SK-N-SH (cell line): Measurements from ENCODE around the gene CHERP. TPM values are rescaled to one million over a fixed set of nuclear protein-coding genes. Genes with fewer than 3 reads are reported as not detected.

ENCODE experiments used
- CTCF ChIA-PET: fragments of 300-600, 350-600 bp; formaldehyde crosslinking; extraction: SDS; loops from one replicate; lab custom pipeline; 2021; lab: Yijun Ruan, JAX
- POLR2A ChIA-PET: fragments of 350-600 bp; sonication (Branson Sonifier 250); formaldehyde crosslinking; extraction: SDS; loops from one replicate; lab custom pipeline; 2020; ENCODE audit warnings: antibody characterized with exemption, inconsistent platforms; lab: Yijun Ruan, JAX
- DNase-seq: peaks from one replicate; pipeline ENCODE4 v3.0.0; 2012
- H2AFZ ChIP-seq: fragments of 200-600 bp; sonication (generic); 2 replicates; pipeline ENCODE4 v1.8.1; 2016; ENCODE audit warnings: antibody characterized with exemption, mild to moderate bottlenecking, low read depth
- H3F3A ChIP-seq: fragments of 200-600 bp; sonication (generic); replicated peaks from 2 replicates; pipeline ENCODE3; 2016; ENCODE audit warnings: antibody characterized with exemption, mild to moderate bottlenecking; ENCODE audit not compliant: insufficient read depth
- H3K27ac ChIP-seq, 2 experiments: fragments of 200-500 bp in 1 of 2; fragments of 200-600 bp in 1 of 2; sonication (Bioruptor generic) in 1 of 2; sonication (generic), shearing (Covaris generic) in 1 of 2; 2 replicates each; pipeline versions ENCODE4 v1.5.1 to v1.6.1; 2014 to 2016; ENCODE audit warnings: low read depth in 2 of 2, inconsistent platforms in 1 of 2, low read length in 1 of 2, mild to moderate bottlenecking in 1 of 2, mixed read lengths in 1 of 2
- H3K27me3 ChIP-seq: fragments of 200-600 bp; sonication (generic), shearing (Covaris generic); 2 replicates; pipeline ENCODE4 v1.6.1; 2016; ENCODE audit warnings: mixed run types; ENCODE audit not compliant: insufficient read depth
- H3K36me3 ChIP-seq, 2 experiments: fragments of 200-500 bp in 1 of 2; fragments of 200-600 bp in 1 of 2; sonication (Bioruptor generic) in 1 of 2; sonication (generic) in 1 of 2; replicated peaks in 1 of 2; 2 replicates each; pipeline versions ENCODE3 to v1.5.1; 2014 to 2016; ENCODE audit warnings: low read length in 1 of 2, mild to moderate bottlenecking in 1 of 2; ENCODE audit not compliant: insufficient read depth in 2 of 2, control insufficient read depth in 1 of 2
- H3K4me1 ChIP-seq, 2 experiments: fragments of 200-500 bp in 1 of 2; fragments of 200-600 bp in 1 of 2; sonication (Bioruptor generic) in 1 of 2; sonication (generic), shearing (Covaris generic) in 1 of 2; 2 replicates each; pipeline versions ENCODE4 v1.5.1 to v1.6.1; 2014 to 2016; ENCODE audit warnings: low read depth in 1 of 2, low read length in 1 of 2, mixed run types in 1 of 2; ENCODE audit not compliant: insufficient read depth in 2 of 2, control insufficient read depth in 1 of 2
- H3K4me2 ChIP-seq: fragments of 200-600 bp; sonication (generic), shearing (Covaris generic); 2 replicates; pipeline ENCODE4 v1.6.1; 2017; ENCODE audit warnings: mixed run types
- H3K4me3 ChIP-seq, 2 experiments: fragments of 200-500 bp in 1 of 2; fragments of 200-600 bp in 1 of 2; sonication (Bioruptor generic) in 1 of 2; sonication (generic), shearing (Covaris generic) in 1 of 2; 2 replicates each; pipeline versions ENCODE4 v1.5.1 to v1.8.1; 2014 to 2016; ENCODE audit warnings: low read depth in 2 of 2, inconsistent platforms in 1 of 2, low read length in 1 of 2, mild to moderate bottlenecking in 1 of 2, mixed read lengths in 1 of 2, moderate library complexity in 1 of 2
- H3K79me2 ChIP-seq: fragments of 200-600 bp; sonication (generic); 2 replicates; pipeline ENCODE4 v1.8.1; 2017; ENCODE audit warnings: mild to moderate bottlenecking; ENCODE audit not compliant: insufficient read depth
- H3K9ac ChIP-seq: fragments of 200-600 bp; sonication (generic); 2 replicates; pipeline ENCODE4 v1.6.1; 2017; ENCODE audit warnings: mixed run types
- H3K9me2 ChIP-seq: fragments of 200-600 bp; sonication (generic); 2 replicates; pipeline ENCODE4 v1.6.1; 2017; ENCODE audit warnings: mixed run types
- H3K9me3 ChIP-seq: fragments of 200-600 bp; sonication (generic); 2 replicates; pipeline ENCODE4 v1.6.1; 2017; ENCODE audit warnings: mixed run types, mild to moderate bottlenecking, moderate library complexity
- H4K20me1 ChIP-seq: fragments of 200-600 bp; sonication (generic); 2 replicates; pipeline ENCODE4 v1.6.1; 2017; ENCODE audit warnings: mild to moderate bottlenecking, mixed run types; ENCODE audit not compliant: insufficient read depth
- CTCF ChIP-seq: fragments of 200-600 bp; sonication (generic); IDR thresholded peaks from 2 replicates; pipeline ENCODE4 v1.6.1; 2017; ENCODE audit warnings: antibody characterized with exemption, mild to moderate bottlenecking, moderate library complexity
- ELF1 ChIP-seq: IDR thresholded peaks from 2 replicates; pipeline ENCODE4 v1.4.0; 2012
- EP300 ChIP-seq, 2 experiments: IDR thresholded peaks; 2 replicates each; pipeline versions ENCODE4 v1.4.0 to v1.6.1; 2012; ENCODE audit warnings: borderline replicate concordance in 1 of 2, low read depth in 1 of 2, low read length in 1 of 2
- EZH2phosphoT487 ChIP-seq: fragments of 200-600 bp; sonication (generic); IDR thresholded peaks from 2 replicates; pipeline ENCODE4 v1.6.1; 2017; ENCODE audit warnings: low read depth, mixed run types, mild to moderate bottlenecking, antibody characterized with exemption, moderate library complexity, borderline replicate concordance
- FOSL2 ChIP-seq: IDR thresholded peaks from 2 replicates; pipeline ENCODE4 v1.4.0; 2012; ENCODE audit warnings: low read depth, mild to moderate bottlenecking, moderate library complexity, borderline replicate concordance
- FOXJ3 ChIP-seq: sonication (generic); formaldehyde crosslinking; IDR thresholded peaks from 2 replicates; pipeline ENCODE4 v1.5.1; 2020; ENCODE audit warnings: mild to moderate bottlenecking, missing genetic modification reagents
- GABPA ChIP-seq: IDR thresholded peaks from 2 replicates; pipeline ENCODE4 v1.4.0; 2012; ENCODE audit warnings: low read depth, mild to moderate bottlenecking
- IRF3 ChIP-seq: fragments of 150-350 bp; IDR thresholded peaks from 2 replicates; pipeline ENCODE4 v1.6.1; 2016; ENCODE audit warnings: mild to moderate bottlenecking, low read depth, low read length
- MAX ChIP-seq: IDR thresholded peaks from 2 replicates; pipeline ENCODE4 v1.4.0; 2012; ENCODE audit warnings: low read depth
- MEF2A ChIP-seq: IDR thresholded peaks from 2 replicates; pipeline ENCODE4 v1.4.0; 2012; ENCODE audit warnings: low read depth, borderline replicate concordance
- MXI1 ChIP-seq: IDR thresholded peaks from 2 replicates; pipeline ENCODE4 v1.6.1; 2012; ENCODE audit warnings: mild to moderate bottlenecking, low read depth, low read length, improper control_type of control experiment
- POLR2AphosphoS5 ChIP-seq: IDR thresholded peaks from 2 replicates; pipeline ENCODE4 v1.6.1; 2012; ENCODE audit warnings: low read depth, low read length
- RFX5 ChIP-seq: IDR thresholded peaks from 2 replicates; pipeline ENCODE4 v1.6.1; 2012; ENCODE audit warnings: mild to moderate bottlenecking, improper control_type of control experiment, low read length
- SIN3A ChIP-seq: IDR thresholded peaks from 2 replicates; pipeline ENCODE4 v1.6.1; 2012; ENCODE audit warnings: low read depth, mild to moderate bottlenecking, low read length, moderate library complexity, borderline replicate concordance
- SMC3 ChIP-seq: IDR thresholded peaks from 2 replicates; pipeline ENCODE4 v1.6.1; 2012; ENCODE audit warnings: low read depth, low read length, improper control_type of control experiment
- TCF12 ChIP-seq: IDR thresholded peaks from 2 replicates; pipeline ENCODE4 v1.4.0; 2012
- TEAD4 ChIP-seq: IDR thresholded peaks from 2 replicates; pipeline ENCODE4 v1.4.0; 2012; ENCODE audit warnings: mild to moderate bottlenecking, borderline replicate concordance; ENCODE audit not compliant: insufficient read depth
- USF1 ChIP-seq: IDR thresholded peaks from 2 replicates; pipeline ENCODE4 v1.4.0; 2012; ENCODE audit warnings: low read depth, borderline replicate concordance
- USF2 ChIP-seq: fragments of 150-350 bp; IDR thresholded peaks from 2 replicates; pipeline ENCODE4 v1.6.1; 2017; ENCODE audit warnings: antibody characterized with exemption, low read length, low read depth, borderline replicate concordance
- WGBS: methylation state at CpG from one replicate; pipeline ENCODE4 v1.1.6; 2017; ENCODE audit warnings: low lambda C conversion rate; 5-methylcytosine and 5-hydroxymethylcytosine counted together
- polyA plus RNA-seq, 3 experiments: library from polyadenylated mRNA; depleted of rRNA; stranded (reverse); fragments of >200 nt; gene quantifications; 2 replicates each; pipeline ENCODE4 v1.2.3, GENCODE V29; 2012

Gene CHERP
- polyA plus RNA-seq, 1 of the 3 experiments (the other 2 are of a cell fraction): 16.8 TPM

GRCh38 chr19:16520074-16520973 is 21.9 kb downstream of the CHERP start:
- no peak for TF ChIP-seq USF2
- no peak for TF ChIP-seq FOXJ3
- no peak for TF ChIP-seq MXI1
- no peak for TF ChIP-seq IRF3
- no peak for TF ChIP-seq GABPA
- no peak for TF ChIP-seq RFX5
- TF ChIP-seq MEF2A: no peak
- 0 out of 2 replicates have a peak, but pooled peaks have one; percentile 15 for TF ChIP-seq POLR2AphosphoS5
- no peaks in the 10 kb centered on the region for H3K9me3 ChIP-seq
- no peak overlapping the region for H3K4me2 ChIP-seq
- no peaks in the 10 kb centered on the region for H3K4me1 ChIP-seq
- no peak overlapping the region for H3K27ac ChIP-seq
- peaks cover 6% of the 10 kb centered on the region for H3F3A ChIP-seq
- H3K9me2 ChIP-seq: no peaks in the 10 kb centered on the region
- ChIA-PET POLR2A (no interaction called here), CTCF (no interaction called here)
- H3K79me2 ChIP-seq: no peaks in the 10 kb centered on the region
- DNase-seq: no peak
- H3K4me3 ChIP-seq: no peak overlapping the region
- H2AFZ ChIP-seq: no peak overlapping the region
- peaks cover 26 to 75% of the 10 kb centered on the region in 2 experiments for H3K36me3 ChIP-seq
- H4K20me1 ChIP-seq: 0 out of 2 replicates have a peak, but pooled peaks cover 8% of the 10 kb centered on the region
- WGBS: 94% methylated on average over 34 of the region's 45 CpGs
- no peaks in the 10 kb centered on the region for H3K27me3 ChIP-seq
- no peak overlapping the region for H3K9ac ChIP-seq

GRCh38 chr19:16519230-16519687 is 23.0 kb downstream of the CHERP start:
- CTCF ChIA-PET: interaction anchor here (2.1 kb wide), 1 partner anchor 78 kb away, joined by 6 read pairs; no protein-coding TSS in a partner anchor
- H3K79me2 ChIP-seq: no peaks in the 10 kb centered on the region
- 0 out of 2 replicates have a peak, but pooled peaks cover 8% of the 10 kb centered on the region for H4K20me1 ChIP-seq
- peak; percentile 44 for DNase-seq
- H3K9me3 ChIP-seq: no peaks in the 10 kb centered on the region
- H3F3A ChIP-seq: peaks cover 6% of the 10 kb centered on the region
- H3K27me3 ChIP-seq: no peaks in the 10 kb centered on the region
- no peak overlapping the region for H3K27ac ChIP-seq
- no peak overlapping the region for H3K9ac ChIP-seq
- H3K36me3 ChIP-seq: peaks cover 26 to 71% of the 10 kb centered on the region in 2 experiments
- H3K4me2 ChIP-seq: no peak overlapping the region
- no peak overlapping the region for H2AFZ ChIP-seq
- 95% methylated on average over 24 of the region's 24 CpGs for WGBS
- no peak overlapping the region for H3K4me3 ChIP-seq
- H3K9me2 ChIP-seq: no peaks in the 10 kb centered on the region
- TF ChIP-seq FOSL2: no peak
- TF ChIP-seq TEAD4: no peak
- no peak for TF ChIP-seq RFX5
- TF ChIP-seq ELF1: no peak
- no peak for TF ChIP-seq EZH2phosphoT487
- TF ChIP-seq CTCF: no peak
- no peak for TF ChIP-seq USF1
- no peak for TF ChIP-seq SMC3
- TF ChIP-seq MAX: no peak
- TF ChIP-seq EP300 (IDR thresholded peaks at IDR 0.05; ENCODE audit: borderline replicate concordance in 1 of 2, low read depth in 1 of 2, low read length in 1 of 2): no peak
- TF ChIP-seq TCF12: no peak
- no peak for TF ChIP-seq MXI1
- no peak for TF ChIP-seq SIN3A
- no peak for TF ChIP-seq GABPA
- POLR2A ChIA-PET: no interaction called here
- H3K4me1 ChIP-seq: no peaks in the 10 kb centered on the region
